HAP-1 (cell line): ENCODE measurements around the gene EFCAB13.
"Not testable (repeated sequence)": the region's sequence is repeated elsewhere in the genome, so short reads cannot be mapped to it uniquely, and the experiment has no call there.

ENCODE experiments used
- DNase-seq, 2 experiments: peaks; one replicate each; pipeline ENCODE4 v3.0.0-alpha.2; 2016 to 2020; ENCODE audit warnings: low spot score in 2 of 2
- H3K27me3 ChIP-seq: fragments of 250-450 bp; sonication (Bioruptor Pico); 2 replicates; pipeline ENCODE4 v1.5.1; 2020; ENCODE audit warnings: low read depth, mild to moderate bottlenecking, moderate library complexity
- H3K36me3 ChIP-seq: fragments of 250-450 bp; sonication (Bioruptor Pico); replicated peaks from 2 replicates; pipeline ENCODE4 v1.5.1; 2020; ENCODE audit warnings: mild to moderate bottlenecking
- H3K4me1 ChIP-seq: fragments of 250-450 bp; sonication (Bioruptor Pico); 2 replicates; pipeline ENCODE4 v1.5.1; 2020; ENCODE audit warnings: mild to moderate bottlenecking
- H3K4me3 ChIP-seq: fragments of 250-450 bp; sonication (Bioruptor Pico); 2 replicates; pipeline ENCODE4 v1.5.1; 2020; ENCODE audit warnings: mild to moderate bottlenecking, moderate library complexity
- H3K9me3 ChIP-seq: fragments of 250-450 bp; sonication (Bioruptor Pico); 2 replicates; pipeline ENCODE4 v1.5.1; 2020; ENCODE audit warnings: mild to moderate bottlenecking, moderate library complexity
- in situ Hi-C: fragments of 300-500 bp; cut with MboI; formaldehyde crosslinking; loops from 3 replicates; pipeline ENCODE4 v1.14.3; 2020; ENCODE audit warnings: low sequenced_read_pairs, inconsistent platforms, mixed read lengths

Gene EFCAB13

DNA sequence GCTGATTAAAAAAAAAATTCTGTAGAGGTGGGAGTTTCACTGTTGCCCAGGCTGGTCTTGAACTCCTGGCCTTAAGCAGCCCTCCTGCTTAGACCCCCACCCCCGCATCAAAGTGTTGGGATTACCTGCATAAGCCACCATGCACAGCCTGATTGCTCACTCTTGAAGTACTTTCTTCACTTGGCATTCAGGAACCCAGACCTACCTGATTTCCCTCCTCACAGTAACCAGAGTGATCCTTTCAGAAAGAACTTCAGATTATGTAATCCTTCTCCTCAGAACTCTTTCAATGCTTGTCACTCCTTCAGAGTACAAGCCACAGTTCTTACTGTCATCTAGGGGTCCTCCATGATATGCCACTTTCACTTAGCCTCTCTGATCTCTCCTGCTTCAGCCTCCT is 1.4 kb downstream of the EFCAB13 start:
- no peaks in the 10 kb centered on the region for H3K36me3 ChIP-seq
- peaks cover 8% of the 10 kb centered on the region for H3K9me3 ChIP-seq
- no peaks in the 10 kb centered on the region for H3K27me3 ChIP-seq
- H3K4me3 ChIP-seq, result no peak overlapping the region
- DNase-seq, result no peak
- in situ Hi-C loops, result no loop called here
- no peaks in the 10 kb centered on the region for H3K4me1 ChIP-seq

DNA sequence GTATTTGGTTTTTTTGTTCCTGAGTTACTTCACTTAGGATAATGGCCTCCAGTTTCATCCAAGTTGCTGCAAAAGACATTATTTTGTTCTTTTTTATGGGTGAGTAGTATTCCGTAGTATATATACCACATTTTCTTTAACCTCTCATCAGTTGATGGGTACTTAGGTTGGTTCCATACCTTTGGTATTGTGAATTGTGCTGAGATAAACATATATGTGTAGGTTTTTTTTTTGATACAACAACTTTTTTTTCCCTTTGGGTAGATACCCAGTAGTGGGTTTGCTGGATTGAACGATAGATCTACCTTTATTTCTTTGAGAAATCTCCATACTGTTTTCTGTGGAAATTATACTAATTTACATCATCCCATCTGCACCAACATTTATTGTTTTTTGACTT is 6.8 kb downstream of the EFCAB13 start:
- in situ Hi-C loops, result no loop called here
- Histone ChIP-seq H3K27me3 (peaks cover 6% of the 10 kb centered on the region), H3K9me3 (no peaks in the 10 kb centered on the region), H3K36me3 (no peaks in the 10 kb centered on the region), H3K4me1 (no peaks in the 10 kb centered on the region), H3K4me3 (no peak overlapping the region)
- DNase-seq, result no peak

DNA sequence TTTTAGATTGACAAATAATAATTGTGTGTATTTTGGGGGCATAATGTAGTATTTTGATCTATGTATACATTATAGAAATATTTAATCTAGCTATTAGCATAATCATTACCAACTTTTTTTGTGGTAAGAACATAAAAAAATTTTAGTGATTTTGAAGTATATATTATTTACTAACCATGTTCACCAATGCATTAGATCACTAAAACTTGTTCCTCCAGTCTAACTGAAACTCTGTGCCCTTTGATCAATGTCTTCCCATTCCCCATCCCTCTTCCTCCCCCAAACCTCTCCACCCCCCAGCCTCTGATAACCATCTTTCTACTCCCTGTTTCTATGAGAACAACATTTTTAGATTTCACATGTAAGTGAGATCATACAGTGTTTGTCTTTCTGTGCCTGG is 8.5 kb downstream of the EFCAB13 start:
- in situ Hi-C loops, result no loop called here
- H3K4me3 ChIP-seq, result no peak overlapping the region
- H3K4me1 ChIP-seq, result no peaks in the 10 kb centered on the region
- H3K27me3 ChIP-seq, result peaks cover 6% of the 10 kb centered on the region
- no peaks in the 10 kb centered on the region for H3K36me3 ChIP-seq
- H3K9me3 ChIP-seq, result no peaks in the 10 kb centered on the region
- no peak for DNase-seq

DNA sequence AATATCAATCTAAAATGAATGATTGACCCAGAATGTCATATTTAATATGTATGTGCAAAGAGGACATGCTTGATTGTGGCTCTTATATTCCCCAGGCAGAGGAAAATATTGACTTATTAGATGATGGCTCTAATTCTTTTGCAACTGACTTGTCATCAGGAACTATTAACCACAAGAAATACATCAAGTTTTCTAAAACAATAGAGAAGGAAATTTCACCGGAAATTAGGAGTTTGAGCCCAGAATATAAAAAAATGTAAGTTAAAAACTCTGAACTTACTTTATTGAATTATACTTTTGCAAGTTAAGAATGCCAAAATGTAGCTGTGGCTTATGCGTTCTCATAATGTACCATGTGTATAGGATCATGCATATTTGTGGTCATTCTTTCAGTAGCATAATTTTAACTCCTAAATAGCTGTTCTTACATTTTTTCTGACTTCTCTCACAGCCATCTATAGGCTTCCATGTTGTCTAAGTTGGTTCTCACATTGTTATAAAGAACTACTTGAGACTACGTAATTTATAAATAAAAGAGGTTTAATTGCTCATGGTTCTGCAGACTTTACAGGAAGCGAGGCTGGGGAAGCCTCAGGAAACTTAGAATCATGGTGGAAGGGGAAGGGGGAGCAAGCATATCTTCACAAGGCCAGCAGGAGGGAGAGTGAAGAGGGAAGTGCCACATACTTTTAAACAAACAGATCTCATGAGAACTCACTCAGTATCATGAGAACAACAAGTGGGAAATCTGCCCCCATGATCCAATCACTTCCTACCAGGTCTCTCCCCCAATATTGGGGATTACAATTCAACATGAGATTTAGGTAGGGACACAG is 11.6 kb downstream of the EFCAB13 start:
- H3K9me3 ChIP-seq, result no peaks in the 10 kb centered on the region
- peaks cover 6% of the 10 kb centered on the region for H3K27me3 ChIP-seq
- H3K36me3 ChIP-seq, result no peaks in the 10 kb centered on the region
- no peak overlapping the region for H3K4me3 ChIP-seq
- no peak for DNase-seq
- no peaks in the 10 kb centered on the region for H3K4me1 ChIP-seq
- in situ Hi-C loops, result no loop called here

DNA sequence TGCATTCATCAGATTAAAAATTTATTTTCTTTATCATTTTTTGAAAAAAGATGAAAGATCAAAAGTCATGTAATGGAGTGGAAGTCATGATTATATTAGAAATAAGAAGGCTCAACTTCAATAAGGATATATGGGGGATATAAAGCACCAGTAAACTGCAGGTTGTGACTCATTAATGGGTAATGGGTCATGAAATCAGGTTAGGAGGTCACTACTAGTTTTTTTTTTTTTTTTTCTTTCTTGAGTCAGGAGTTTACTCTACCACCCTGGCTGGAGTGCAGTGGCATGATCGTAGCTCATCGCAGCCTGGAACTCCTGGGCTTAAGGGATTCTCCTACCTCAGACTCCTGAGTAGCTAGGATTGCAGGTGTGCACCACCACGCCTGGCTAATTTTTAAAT is 14.3 kb downstream of the EFCAB13 start:
- Histone ChIP-seq H3K36me3 (no peaks in the 10 kb centered on the region), H3K4me1 (no peaks in the 10 kb centered on the region), H3K9me3 (no peaks in the 10 kb centered on the region), H3K4me3 (no peak overlapping the region), H3K27me3 (no peaks in the 10 kb centered on the region; the same call in 1 of the 2 replicates)
- no peak for DNase-seq
- in situ Hi-C loops, result no loop called here

DNA sequence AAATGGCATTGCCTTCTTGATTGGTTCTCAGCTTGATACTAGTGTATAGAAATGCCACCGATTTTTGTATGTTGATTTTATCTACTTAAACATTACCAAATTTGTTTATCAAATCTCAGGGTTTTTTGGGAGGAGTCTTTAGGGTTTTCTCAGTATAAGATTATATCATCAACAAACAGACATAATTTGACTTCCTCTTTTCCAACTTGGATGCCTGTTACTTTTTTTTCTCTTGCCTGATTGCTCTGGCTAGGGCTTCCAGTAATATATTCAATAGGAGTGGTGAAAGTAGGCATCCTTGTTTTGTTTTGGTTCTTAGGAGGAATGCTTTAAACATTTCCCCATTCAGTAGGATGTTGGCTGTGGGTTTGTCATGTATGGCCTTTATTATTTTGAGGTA is 29.1 kb downstream of the EFCAB13 start:
- no peaks in the 10 kb centered on the region for H3K36me3 ChIP-seq
- no peaks in the 10 kb centered on the region for H3K9me3 ChIP-seq
- H3K4me3 ChIP-seq, result no peak overlapping the region
- peaks cover 4% of the 10 kb centered on the region for H3K27me3 ChIP-seq
- H3K4me1 ChIP-seq, result no peaks in the 10 kb centered on the region
- in situ Hi-C loops, result loop anchor here (25.0 kb wide), 1 partner anchor 259 kb away; no protein-coding TSS in a partner anchor
- no peak for DNase-seq

DNA sequence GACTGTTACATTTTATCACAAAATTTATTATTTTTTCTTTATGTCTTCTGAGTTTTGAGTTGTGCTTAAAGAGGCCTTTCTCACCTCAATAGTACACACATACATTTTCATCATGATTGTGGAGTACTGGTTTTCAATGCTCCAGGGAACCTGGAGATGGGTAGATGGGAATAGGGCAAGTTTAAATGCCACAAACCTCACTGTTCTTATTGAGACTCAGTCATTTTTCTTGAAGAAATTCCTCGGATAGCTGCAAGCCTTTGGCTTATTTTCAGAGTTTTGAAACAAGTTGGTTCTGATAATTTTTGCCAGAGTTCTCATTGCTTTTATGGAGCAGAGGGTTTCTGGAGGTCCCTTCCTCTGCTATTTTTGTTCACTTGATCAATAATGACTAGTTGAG is 34.9 kb downstream of the EFCAB13 start:
- no peaks in the 10 kb centered on the region for H3K9me3 ChIP-seq
- no peak for DNase-seq
- H3K27me3 ChIP-seq, result no peaks in the 10 kb centered on the region; the same call in 1 of the 2 replicates
- no peaks in the 10 kb centered on the region for H3K36me3 ChIP-seq
- no peaks in the 10 kb centered on the region for H3K4me1 ChIP-seq
- in situ Hi-C loops, result loop anchor here (25.0 kb wide), 1 partner anchor 254 kb away; no protein-coding TSS in a partner anchor
- no peak overlapping the region for H3K4me3 ChIP-seq

DNA sequence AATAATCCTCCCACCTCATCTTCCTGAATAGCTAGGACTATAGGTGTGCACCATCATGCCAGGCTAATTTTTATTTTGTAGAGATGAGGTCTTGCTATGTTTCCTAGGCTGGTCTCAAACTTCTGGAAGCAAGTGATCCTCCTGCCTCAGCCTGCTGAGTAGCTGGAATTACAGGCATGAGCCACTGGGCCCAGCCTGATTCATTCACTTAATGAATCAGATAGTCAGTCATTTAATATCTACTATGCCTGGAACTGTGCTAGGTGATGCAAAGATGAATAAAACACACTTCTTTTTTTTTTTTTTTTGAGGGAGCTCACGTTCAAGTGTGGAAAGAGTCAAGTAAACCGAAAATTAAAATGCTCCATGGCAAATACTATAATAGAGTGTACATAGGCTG is 39.4 kb downstream of the EFCAB13 start:
- H3K36me3 ChIP-seq, result no peaks in the 10 kb centered on the region
- in situ Hi-C loops, result loop anchor here (25.0 kb wide), 1 partner anchor 249 kb away; no protein-coding TSS in a partner anchor

DNA sequence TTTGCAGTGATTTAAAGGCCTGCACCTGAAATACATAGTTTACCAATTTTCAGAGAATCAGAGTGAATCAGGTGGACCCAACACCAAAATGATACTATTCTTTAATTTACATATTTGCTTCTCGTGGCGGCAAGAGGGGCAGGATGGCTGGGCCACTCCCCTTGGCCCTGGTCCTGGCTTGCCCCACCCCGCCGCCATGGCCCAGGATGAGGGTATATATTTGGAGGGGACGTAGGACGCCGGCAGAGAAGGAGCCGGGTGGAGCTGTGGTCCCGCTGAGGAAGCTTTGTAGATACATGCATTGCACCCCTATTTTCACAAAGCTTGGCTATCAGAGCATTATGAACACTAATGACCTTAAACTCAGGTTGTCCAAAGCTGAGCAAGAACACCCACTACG is 43.5 kb downstream of the EFCAB13 start:
- no peaks in the 10 kb centered on the region; the same call in 1 of the 2 replicates for H3K27me3 ChIP-seq
- H3K4me3 ChIP-seq, result no peak overlapping the region
- no peaks in the 10 kb centered on the region for H3K4me1 ChIP-seq
- DNase-seq, result no peak
- in situ Hi-C loops, result loop anchor here (25.0 kb wide), 1 partner anchor 245 kb away; no protein-coding TSS in a partner anchor
- no peaks in the 10 kb centered on the region for H3K36me3 ChIP-seq
- no peaks in the 10 kb centered on the region for H3K9me3 ChIP-seq

More for the DNA sequence above, 39.4 kb downstream of the EFCAB13 start:
- Histone ChIP-seq H3K4me3 (no peak overlapping the region), H3K9me3 (no peaks in the 10 kb centered on the region), H3K27me3 (no peaks in the 10 kb centered on the region; the same call in 1 of the 2 replicates), H3K4me1 (no peaks in the 10 kb centered on the region)
- no peak for DNase-seq

DNA sequence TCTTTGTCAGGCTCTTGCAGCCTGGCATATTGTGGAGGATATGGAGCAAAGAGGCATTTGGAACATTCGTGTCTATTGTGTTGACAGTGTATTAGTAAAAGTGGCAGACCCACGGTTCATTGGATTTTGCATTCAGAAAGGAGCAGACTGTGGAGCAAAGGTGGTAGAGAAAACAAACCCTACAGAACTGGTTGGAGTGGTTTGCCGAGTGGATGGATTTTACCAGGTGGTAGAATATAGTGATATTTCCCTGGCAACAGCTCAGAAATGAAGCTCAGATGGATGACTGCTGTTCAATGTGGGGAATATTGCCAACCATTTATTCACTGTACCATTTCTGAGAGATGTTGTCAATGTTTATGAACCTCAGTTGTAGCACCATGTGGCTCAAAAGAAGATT is 44.5 kb downstream of the EFCAB13 start:
- Histone ChIP-seq H3K36me3 (no peaks in the 10 kb centered on the region), H3K9me3 (0 out of 2 replicates have a peak, but pooled peaks cover 2% of the 10 kb centered on the region), H3K27me3 (no peaks in the 10 kb centered on the region; the same call in 1 of the 2 replicates), H3K4me1 (no peaks in the 10 kb centered on the region), H3K4me3 (no peak overlapping the region)
- in situ Hi-C loops, result loop anchor here (25.0 kb wide), 1 partner anchor 244 kb away; no protein-coding TSS in a partner anchor
- no peak for DNase-seq

DNA sequence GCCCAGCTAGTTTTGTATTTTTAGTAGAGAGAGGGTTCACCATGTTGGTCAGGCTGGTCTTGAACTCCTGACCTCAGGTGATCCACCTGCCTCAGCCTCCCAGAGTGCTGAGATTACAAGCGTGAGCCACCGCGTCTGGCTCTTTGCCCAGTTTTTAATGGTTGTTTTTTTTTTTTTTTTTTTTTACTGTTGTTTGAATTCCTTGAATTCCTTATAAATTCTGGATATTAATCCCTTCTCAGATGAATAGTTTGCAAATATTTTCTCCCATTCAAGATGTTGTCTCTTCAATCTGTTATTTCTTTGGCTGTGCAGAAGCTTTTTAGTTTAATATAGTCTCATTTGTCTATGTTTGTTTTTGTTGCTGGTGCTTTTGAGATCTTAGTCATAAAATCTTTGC is 47.1 kb downstream of the EFCAB13 start:
- H3K4me1 ChIP-seq, H3K4me3 ChIP-seq, H3K36me3 ChIP-seq, DNase-seq, H3K27me3 ChIP-seq, H3K9me3 ChIP-seq: not testable (repeated sequence)
- in situ Hi-C loops, result loop anchor here (25.0 kb wide), 1 partner anchor 241 kb away; no protein-coding TSS in a partner anchor

DNA sequence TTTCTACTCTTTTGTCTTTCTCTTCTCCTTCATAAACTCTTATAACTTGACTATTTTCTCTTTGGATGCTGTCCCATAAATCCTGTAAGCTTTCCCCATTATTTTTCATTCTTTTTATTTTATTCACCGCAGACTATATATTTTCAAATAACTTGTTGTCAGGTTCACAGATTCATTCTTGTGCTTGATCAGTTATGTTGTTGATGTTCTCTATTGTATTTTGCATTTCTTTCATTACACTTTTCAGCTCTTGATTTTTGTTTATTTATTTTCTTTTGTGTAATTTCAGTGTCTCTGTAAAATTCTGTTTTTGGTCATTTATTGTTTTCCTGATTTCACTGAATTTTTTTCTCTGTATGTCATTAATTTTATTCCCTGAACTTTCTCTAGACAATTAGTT is 49.2 kb downstream of the EFCAB13 start:
- H3K4me1 ChIP-seq, result no peaks in the 10 kb centered on the region
- H3K4me3 ChIP-seq, result no peak overlapping the region
- DNase-seq, result no peak
- H3K9me3 ChIP-seq, result 0 out of 2 replicates have a peak, but pooled peaks cover 2% of the 10 kb centered on the region
- H3K36me3 ChIP-seq, result no peaks in the 10 kb centered on the region
- in situ Hi-C loops, result loop anchor here (25.0 kb wide), 1 partner anchor 239 kb away; no protein-coding TSS in a partner anchor
- H3K27me3 ChIP-seq, result no peaks in the 10 kb centered on the region

DNA sequence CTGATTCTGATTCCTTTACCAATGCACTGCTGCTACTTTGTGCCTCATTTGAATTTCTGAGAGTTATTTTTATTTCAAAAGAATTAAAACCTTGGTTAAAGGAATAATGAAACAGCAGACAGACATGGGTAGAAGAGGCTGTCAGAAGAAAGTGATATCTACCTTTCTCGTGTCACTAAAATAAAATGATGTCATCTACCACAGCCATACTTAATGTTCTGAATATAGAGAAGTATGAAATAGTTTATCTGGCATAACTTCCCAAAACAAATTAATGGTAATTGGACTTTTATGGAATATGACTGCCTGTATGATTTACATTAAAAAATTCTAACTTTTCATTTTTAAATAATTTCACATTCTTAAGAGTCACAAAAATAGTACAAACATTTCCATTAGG is 52.5 kb downstream of the EFCAB13 start:
- Histone ChIP-seq H3K9me3 (0 out of 2 replicates have a peak, but pooled peaks cover 2% of the 10 kb centered on the region), H3K27me3 (no peaks in the 10 kb centered on the region), H3K4me3 (no peak overlapping the region), H3K36me3 (no peaks in the 10 kb centered on the region), H3K4me1 (no peaks in the 10 kb centered on the region)
- DNase-seq, result no peak
- in situ Hi-C loops, result no loop called here

DNA sequence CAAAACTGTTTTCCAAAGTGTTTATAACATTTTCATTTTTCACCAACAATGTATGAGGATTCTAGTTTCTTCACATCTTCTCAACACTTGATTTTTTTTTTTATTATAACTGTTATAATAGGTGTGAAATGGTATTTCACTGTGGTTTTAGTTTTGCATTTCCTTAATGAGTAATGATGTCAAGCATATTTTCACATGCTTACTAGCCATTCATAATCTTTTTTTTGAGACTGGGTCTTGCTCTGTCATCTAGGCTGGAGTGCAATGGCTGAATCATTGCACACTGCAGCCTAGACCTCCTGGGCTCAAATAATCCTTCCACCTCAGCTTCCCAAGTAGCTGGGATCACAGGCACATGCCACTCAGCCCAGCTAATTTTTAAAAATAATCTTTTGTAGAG is 65.1 kb downstream of the EFCAB13 start:
- H3K9me3 ChIP-seq, result no peaks in the 10 kb centered on the region
- H3K4me1 ChIP-seq, result no peaks in the 10 kb centered on the region
- no peak for DNase-seq
- H3K36me3 ChIP-seq, result no peaks in the 10 kb centered on the region; the same call in 1 of the 2 replicates
- H3K4me3 ChIP-seq, result no peak overlapping the region
- in situ Hi-C loops, result no loop called here
- no peaks in the 10 kb centered on the region for H3K27me3 ChIP-seq
